Hepatocyte (in vitro differentiated cells): ENCODE measurements around the gene RXRB.
"Not testable (repeated sequence)": the region's sequence is repeated elsewhere in the genome, so short reads cannot be mapped to it uniquely, and the experiment has no call there.

Experiments
- CTCF ChIP-seq: fragments of 200-600 bp; sonication (generic); IDR thresholded peaks from 2 replicates; pipeline ENCODE4 v1.5.1; 2016; ENCODE audit warnings: antibody characterized with exemption, mild to moderate bottlenecking; ENCODE audit not compliant: poor library complexity
- EZH2 ChIP-seq: fragments of 200-600 bp; sonication (generic); IDR thresholded peaks from 2 replicates; pipeline ENCODE4 v1.6.1; 2016; ENCODE audit warnings: antibody characterized with exemption, mild to moderate bottlenecking, borderline replicate concordance
- EZH2phosphoT487 ChIP-seq: fragments of 200-600 bp; sonication (generic); IDR thresholded peaks from one replicate; pipeline ENCODE4 v1.6.1; 2018; ENCODE audit warnings: antibody characterized with exemption, mild to moderate bottlenecking, low read depth, moderate library complexity; ENCODE audit not compliant: unreplicated experiment, severe bottlenecking

GRCh38 chr6:33150560-33150959, 49.9 kb downstream of the RXRB start:
- not testable (repeated sequence) for TF ChIP-seq CTCF, EZH2, EZH2phosphoT487
